HG02852 (cell line): ENCODE data around the gene NKTR.

Experiments
- ATAC-seq: cut with Tn5 transposase; IDR thresholded peaks from one replicate; pipeline ENCODE4 v1.9.1; 2021; ENCODE audit warnings: mild to moderate bottlenecking, moderate library complexity; ENCODE audit not compliant: unreplicated experiment

Gene NKTR

GRCh38 chr3:42649006-42649405 lies 48.5 kb downstream of the NKTR start:
- no peak for ATAC-seq

- no peak for ATAC-seq
These were observed 49.3 kb downstream of the NKTR start for GRCh38 chr3:42649783-42650182.

DNA sequence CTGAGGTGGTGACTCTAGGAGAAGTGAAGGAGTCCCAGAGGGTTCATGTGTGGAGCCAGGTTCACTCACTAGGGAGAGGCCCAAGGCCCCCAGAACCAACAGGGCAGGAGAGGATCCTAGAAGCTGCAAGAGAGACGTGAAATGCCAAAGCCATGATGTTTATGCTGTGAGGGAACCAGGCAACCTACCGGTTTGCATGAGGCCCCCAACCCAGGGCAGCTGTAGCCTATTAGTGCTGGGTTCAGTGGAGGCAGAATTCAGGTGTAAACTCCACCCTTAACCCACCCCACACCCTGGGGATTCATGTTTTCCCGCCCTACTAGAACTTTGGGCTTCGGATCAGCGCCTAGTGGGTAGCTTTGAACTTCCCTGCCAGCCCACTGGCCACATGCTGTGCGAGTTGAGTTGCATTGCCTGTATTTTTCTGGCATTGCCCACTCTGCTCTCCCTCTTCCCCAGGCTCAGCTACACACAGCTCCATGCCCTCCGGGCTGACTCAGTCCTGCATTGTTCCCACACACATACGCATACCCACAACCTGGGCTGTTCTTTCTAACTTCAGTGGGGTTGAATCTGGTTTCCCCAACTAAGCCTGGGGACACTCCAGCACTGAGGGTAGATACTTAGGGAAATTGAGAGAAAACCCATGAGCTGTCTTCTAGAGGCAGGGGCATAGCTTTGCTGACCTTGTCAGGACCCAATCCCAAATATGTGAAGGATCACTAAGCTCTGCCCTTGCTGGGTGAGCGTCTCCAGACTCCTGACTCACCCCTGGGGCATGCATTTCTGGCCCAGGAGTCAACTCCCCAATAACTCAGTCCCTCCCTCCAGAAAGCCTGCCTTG lies 51.0 kb downstream of the NKTR start:
- no peak for ATAC-seq

DNA sequence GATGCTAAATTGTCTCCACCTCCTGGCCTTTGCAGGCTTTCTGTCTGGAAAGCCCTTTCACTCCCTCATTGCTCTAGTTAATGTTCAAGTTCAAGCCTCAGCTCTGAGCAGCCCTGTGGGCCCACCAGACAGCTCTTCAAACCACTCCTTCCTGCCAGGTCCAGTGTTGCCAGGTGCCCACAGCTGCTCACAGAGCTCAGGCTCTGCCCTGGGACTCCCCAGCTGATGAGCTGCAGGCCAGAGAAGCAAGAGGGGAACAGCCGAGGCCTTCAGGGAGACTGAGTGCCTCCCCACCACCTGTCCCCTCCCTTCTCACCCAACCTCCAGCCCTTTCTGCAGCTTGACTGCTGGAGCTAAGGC lies 51.7 kb downstream of the NKTR start:
- ATAC-seq, result peak; percentile 17

- ATAC-seq, result peak; percentile 54
These were observed 52.3 kb downstream of the NKTR start for GRCh38 chr3:42652611-42653302.

- ATAC-seq, result no peak
These were observed 52.7 kb downstream of the NKTR start for GRCh38 chr3:42653303-42653559.

- peak; percentile 14 for ATAC-seq
These were observed 53.3 kb downstream of the NKTR start, which contains the start of gene ZBTB47 for GRCh38 chr3:42653560-42654330. ZBTB47 (plus strand) TSS chr3:42653697; CDS start chr3:42658356, 4,659 bp downstream.

DNA sequence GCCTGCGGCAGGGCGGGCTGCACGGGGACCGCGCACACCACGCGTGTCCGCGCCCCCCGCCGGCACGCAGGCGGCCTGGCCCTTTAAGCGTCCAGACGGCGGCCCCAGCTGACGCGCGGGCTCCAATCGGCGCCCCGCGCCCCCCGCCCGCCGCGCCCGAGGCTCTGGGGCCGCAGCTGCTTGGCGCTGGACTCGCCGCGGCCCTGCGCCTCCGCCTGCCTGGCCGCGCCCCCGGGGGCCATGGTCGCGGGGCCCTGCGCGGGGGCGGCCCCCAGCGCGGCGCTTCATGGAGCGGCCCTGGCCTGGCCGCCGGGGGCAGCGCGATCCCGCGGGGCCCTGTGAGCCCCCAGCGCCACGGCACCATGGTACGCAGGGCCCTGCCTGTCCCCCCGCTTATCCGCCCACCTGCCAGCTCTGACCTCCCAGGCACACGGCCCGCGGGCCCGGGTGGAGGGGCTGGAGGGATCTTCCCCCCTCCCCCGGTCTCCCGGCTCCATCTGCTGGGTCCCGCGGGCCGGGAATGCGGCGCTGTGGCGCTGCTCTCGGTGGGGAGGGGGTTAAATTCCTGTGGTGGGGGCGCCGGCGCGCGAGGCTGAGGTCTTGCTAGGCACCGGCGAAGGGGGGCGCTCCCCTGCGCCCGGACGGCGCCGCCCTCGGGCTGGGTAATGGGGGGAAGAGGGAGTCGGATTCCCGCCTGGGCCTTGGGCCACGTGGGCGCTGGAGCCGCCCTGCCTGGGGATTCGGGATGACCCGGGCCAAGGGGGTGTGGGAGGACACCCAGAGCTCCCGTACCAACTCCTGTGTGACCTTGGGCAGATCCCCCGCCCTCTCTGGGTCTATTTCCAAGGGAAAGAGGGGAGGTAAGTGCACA lies 54.1 kb downstream of the NKTR start:
- peak; percentile 32 for ATAC-seq

DNA sequence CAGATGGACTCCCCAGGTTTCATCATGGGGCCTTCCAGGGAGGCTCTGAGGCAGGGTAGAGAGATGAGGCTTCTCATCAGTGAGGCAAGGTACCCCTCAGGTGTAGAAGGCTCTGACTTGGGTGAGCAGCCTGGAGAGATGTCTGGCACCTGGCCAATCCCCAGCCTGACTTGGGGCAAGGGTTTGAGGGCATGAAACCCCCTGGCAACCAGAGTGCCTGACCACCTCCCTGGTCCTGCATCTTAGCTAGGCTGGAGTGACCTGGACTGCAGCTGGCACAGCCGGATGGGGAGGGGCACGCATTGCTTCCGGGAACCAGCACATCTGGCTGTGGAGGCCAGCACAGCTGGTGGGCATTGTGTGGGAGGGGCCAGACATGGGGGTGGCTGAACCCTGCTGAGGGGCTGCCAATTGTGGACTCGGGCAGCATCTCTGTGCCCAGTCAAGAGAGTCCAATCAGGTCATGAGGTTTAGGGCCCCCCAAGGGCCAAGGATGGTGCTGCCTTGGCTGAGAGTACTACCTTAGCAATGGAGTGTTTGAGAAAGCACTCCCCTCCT lies 54.9 kb downstream of the NKTR start:
- ATAC-seq, result no peak

DNA sequence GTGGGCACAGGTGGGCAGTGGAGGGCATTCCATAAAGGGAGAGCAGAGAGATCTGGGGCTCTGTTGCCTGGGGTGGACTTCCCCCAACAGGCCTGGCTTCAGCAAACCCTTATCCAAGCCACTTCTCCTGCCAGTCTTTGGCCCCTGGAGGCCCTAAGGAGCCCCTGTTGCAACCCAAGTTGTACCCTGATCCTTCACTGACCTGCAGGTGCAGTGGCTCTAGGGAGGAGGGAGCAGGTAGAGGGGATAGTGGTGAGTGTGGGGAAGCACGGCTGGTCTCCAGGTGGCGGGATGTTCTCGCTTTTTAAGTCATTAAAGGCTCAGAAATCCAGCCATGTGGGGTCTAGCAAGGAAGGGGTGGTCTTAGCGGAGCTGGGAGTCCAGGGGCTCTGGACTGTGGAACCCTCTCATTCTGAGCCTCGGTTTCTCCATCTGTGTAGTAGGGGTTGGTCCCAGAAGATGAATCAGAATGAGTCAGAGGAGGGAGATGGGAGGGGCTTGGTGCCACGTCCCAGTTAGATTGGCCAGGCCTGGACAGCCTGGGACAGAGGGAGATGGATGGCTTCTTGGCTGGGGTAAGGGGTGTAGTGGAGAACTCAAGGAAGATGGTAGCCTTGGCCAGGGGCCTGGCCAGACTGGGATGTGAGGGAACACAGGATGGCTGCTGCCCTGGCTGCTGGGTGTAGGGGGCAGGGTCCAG lies 55.6 kb downstream of the NKTR start:
- ATAC-seq, result no peak

GRCh38 chr3:42656680-42657610 lies 56.5 kb downstream of the NKTR start:
- ATAC-seq, result no peak

- no peak for ATAC-seq
These were observed 57.2 kb downstream of the NKTR start for GRCh38 chr3:42657675-42658074.

- no peak for ATAC-seq
These were observed 57.7 kb downstream of the NKTR start for GRCh38 chr3:42658091-42658770.

DNA sequence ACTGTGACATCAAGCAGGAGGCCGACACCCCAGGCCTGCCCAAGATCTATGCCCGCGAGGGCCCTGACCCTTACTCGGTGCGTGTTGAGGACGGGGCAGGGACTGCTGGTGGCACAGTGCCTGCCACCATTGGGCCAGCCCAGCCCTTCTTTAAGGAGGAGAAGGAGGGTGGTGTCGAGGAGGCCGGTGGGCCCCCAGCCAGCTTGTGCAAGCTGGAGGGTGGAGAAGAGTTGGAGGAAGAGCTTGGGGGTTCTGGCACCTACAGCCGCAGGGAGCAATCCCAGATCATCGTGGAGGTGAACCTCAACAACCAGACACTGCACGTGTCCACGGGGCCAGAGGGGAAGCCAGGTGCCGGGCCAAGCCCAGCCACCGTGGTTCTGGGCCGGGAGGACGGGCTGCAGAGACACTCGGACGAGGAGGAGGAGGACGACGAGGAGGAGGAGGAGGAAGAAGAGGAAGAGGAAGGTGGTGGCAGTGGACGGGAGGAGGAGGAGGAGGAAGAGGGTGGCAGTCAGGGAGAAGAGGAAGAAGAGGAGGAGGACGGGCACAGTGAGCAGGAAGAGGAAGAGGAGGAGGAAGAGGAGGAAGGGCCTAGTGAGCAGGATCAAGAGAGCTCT lies 58.4 kb downstream of the NKTR start:
- no peak for ATAC-seq

DNA sequence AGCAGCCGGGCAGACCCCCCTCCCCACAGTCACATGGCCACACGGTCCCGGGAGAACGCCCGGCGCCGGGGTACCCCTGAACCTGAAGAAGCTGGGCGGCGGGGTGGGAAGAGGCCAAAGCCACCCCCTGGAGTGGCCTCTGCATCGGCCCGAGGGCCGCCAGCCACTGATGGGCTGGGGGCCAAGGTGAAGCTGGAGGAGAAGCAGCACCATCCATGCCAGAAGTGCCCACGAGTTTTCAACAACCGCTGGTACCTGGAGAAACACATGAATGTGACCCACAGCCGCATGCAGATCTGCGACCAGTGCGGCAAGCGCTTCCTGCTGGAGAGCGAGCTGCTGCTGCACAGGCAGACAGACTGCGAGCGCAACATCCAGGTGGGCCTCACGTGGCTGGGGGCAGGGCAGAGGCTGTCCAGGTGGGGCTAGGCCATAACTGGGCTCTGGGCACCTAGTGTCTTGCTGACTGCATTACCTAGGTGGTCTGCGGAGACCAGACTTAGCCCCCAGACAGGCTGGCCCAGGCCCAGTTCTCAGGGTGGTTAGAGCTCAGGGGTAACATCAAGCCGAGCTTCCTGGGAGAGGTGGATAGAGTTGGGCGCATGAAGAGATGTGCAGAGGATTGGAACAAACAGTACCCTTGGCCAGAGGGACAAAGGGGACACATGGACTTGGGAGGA lies 59.1 kb downstream of the NKTR start:
- no peak for ATAC-seq

DNA sequence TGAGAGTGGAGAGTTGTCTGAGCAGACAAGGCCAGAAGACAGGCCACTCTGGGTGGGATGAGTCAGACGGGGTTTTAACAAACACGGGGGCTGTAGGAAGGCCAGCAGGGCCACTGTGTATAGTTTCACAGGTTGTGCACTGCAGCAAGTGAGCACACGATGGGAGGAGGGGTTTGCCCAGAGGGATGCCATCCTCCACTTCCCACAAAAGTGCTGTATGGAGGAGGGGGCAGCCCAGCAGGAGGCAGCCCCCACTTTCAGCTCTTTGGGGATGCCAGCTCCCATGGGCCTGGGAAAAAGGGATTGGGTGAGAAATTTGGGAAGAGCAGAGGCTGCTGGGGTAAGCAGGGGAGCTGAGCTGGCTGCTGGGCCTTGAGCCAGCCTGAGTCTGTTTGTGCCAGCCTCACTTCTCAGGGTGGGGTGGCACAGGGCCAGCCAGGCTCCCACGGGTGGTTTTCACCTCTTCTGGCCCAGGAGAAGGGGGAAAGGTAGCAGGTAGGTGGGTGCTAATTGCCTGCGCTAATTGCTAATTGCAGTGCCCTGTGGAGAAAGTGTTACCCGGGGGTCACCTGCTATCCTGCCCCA lies 59.7 kb downstream of the NKTR start:
- no peak for ATAC-seq

DNA sequence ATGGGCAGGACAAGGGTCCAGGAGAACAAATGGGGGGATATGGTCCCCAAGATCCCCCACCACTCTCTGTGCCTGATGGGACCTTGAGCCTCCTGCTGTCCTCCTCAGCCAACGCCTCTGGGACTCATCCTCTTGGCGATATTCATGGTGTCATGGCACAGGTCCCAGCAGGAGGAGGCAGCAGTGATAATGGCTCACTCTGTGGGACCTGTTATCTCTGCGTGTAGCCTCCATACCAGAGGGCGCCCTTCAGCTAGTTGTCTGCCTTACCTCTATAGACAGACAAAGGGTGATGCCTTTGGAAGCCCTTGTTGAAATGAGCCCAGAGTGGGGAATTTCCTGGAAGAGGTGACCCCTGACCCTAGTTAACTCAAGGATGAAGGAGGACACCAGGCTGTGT lies 60.4 kb downstream of the NKTR start:
- no peak for ATAC-seq
